NCI-H2227 (cell line): Measurements from ENCODE around the gene HTR3D.
"Not testable (repeated sequence)": the region's sequence is repeated elsewhere in the genome, so short reads cannot be mapped to it uniquely, and the experiment has no call there.

ENCODE experiments used
- DNase-seq: peaks from one replicate; lab custom pipeline; 2025; ENCODE audit not compliant: unreplicated experiment; lab: John Stamatoyannopoulos, UW

The HTR3D gene

GRCh38 chr3:184067573-184068055 lies 36.1 kb downstream of the HTR3D start:
- no peak for DNase-seq

- DNase-seq: no peak
These were observed 36.8 kb downstream of the HTR3D start for GRCh38 chr3:184068344-184068743.

GRCh38 chr3:184071142-184071541 lies 39.6 kb downstream of the HTR3D start:
- not testable (repeated sequence) for DNase-seq

GRCh38 chr3:184073621-184074020 lies 42.1 kb downstream of the HTR3D start:
- DNase-seq: no peak

- DNase-seq: no peak
These were observed 44.4 kb downstream of the HTR3D start for GRCh38 chr3:184075901-184076300.

- no peak for DNase-seq
These were observed 46.3 kb downstream of the HTR3D start for GRCh38 chr3:184077881-184078280.

GRCh38 chr3:184078851-184079250 lies 47.3 kb downstream of the HTR3D start:
- DNase-seq: no peak

GRCh38 chr3:184081116-184081830 lies 49.7 kb downstream of the HTR3D start:
- no peak for DNase-seq

GRCh38 chr3:184082034-184082433 lies 50.5 kb downstream of the HTR3D start:
- no peak for DNase-seq

- no peak for DNase-seq
These were observed 50.9 kb downstream of the HTR3D start for GRCh38 chr3:184082465-184082864.

- no peak for DNase-seq
These were observed 53.9 kb downstream of the HTR3D start for GRCh38 chr3:184085389-184085852.
